ENCODE data around the gene DENND1B.

DNA sequence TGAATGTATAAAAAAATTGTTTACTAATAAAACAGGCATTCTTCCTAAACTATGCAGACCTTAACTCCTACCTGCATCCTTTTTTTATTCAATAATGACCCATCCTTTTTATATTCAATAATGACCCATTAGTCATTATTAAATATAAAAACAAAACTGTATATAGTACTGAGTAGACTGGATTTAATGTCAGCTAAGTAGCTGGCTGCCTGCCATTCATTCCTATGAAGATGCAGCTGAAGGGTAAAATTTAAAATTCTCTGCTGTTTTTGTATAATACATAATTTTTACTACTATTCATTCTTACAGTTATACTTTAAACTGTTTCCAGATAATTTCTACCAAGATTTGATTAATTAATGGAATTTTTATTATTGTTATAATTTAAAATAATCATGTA is 79.3 kb downstream of the DENND1B start:
- no peak for TF ChIP-seq EZH2 (IDR thresholded peaks at IDR 0.05; ENCODE audit: borderline replicate concordance, low read length)
- TF ChIP-seq, protein P1, sequence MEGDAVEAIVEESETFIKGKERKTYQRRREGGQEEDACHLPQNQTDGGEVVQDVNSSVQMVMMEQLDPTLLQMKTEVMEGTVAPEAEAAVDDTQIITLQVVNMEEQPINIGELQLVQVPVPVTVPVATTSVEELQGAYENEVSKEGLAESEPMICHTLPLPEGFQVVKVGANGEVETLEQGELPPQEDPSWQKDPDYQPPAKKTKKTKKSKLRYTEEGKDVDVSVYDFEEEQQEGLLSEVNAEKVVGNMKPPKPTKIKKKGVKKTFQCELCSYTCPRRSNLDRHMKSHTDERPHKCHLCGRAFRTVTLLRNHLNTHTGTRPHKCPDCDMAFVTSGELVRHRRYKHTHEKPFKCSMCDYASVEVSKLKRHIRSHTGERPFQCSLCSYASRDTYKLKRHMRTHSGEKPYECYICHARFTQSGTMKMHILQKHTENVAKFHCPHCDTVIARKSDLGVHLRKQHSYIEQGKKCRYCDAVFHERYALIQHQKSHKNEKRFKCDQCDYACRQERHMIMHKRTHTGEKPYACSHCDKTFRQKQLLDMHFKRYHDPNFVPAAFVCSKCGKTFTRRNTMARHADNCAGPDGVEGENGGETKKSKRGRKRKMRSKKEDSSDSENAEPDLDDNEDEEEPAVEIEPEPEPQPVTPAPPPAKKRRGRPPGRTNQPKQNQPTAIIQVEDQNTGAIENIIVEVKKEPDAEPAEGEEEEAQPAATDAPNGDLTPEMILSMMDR (conservative IDR thresholded peaks at IDR 0.05 in 1 of 2, IDR thresholded peaks at IDR 0.05 in 1 of 2; ENCODE audit: extremely low read depth in 1 of 2, insufficient read depth in 1 of 2, low read depth in 1 of 2, low read length in 2 of 2) = no peak

Measured in mammary epithelial cell (primary cell).